ENCODE measurements around the gene G0S2.

G0S2 gene, protein sequence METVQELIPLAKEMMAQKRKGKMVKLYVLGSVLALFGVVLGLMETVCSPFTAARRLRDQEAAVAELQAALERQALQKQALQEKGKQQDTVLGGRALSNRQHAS

DNA sequence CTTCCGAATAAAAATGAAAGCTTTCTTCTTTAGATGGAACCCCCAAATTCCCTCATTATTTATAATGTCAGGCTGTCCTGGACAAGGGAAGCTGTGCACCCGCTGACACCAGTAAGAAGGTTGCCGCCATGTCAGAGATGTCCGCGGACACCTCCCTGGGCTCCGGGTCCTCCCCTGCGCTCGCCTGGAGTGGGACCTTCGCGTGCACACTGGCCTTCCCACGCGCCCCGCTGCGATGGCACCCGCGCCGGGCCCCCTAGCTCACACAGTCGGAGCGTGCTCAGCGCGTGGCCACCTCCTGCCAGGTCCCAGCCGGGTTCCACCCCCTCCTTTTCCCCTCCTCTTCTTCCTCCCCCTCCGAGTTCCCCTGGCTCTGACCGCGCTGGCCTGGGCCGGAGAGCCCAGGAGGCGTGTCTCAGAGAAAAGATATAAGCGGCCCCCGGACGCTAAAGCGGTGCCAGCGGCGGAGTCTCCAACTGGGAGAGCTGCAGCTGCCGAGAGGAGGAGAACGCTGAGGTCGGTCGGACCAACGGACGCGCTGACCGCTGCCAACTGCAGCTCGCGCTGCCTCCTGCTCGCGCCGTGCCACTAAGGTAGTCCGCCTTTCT lies at the start of gene G0S2:
TSS of gene G0S2 (plus strand) at position 456 of the 608 bp plus-strand sequence. CDS start 273 bp downstream, outside the sequence.
- H3K27ac ChIP-seq = peak within 1 kb of the TSS; percentile 98
- TF ChIP-seq, protein P1, sequence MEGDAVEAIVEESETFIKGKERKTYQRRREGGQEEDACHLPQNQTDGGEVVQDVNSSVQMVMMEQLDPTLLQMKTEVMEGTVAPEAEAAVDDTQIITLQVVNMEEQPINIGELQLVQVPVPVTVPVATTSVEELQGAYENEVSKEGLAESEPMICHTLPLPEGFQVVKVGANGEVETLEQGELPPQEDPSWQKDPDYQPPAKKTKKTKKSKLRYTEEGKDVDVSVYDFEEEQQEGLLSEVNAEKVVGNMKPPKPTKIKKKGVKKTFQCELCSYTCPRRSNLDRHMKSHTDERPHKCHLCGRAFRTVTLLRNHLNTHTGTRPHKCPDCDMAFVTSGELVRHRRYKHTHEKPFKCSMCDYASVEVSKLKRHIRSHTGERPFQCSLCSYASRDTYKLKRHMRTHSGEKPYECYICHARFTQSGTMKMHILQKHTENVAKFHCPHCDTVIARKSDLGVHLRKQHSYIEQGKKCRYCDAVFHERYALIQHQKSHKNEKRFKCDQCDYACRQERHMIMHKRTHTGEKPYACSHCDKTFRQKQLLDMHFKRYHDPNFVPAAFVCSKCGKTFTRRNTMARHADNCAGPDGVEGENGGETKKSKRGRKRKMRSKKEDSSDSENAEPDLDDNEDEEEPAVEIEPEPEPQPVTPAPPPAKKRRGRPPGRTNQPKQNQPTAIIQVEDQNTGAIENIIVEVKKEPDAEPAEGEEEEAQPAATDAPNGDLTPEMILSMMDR (IDR thresholded peaks at IDR 0.05) = peak; percentile 47
- H3K4me1 ChIP-seq (ENCODE audit: control insufficient read depth in 1 of 2, insufficient read depth in 1 of 2, low read depth in 1 of 2, low read length in 1 of 2) = peaks cover 62 to 70% of the 10 kb centered on the region in 2 experiments
- peaks cover 22% of the 10 kb centered on the region for H3K27me3 ChIP-seq
- H3K9me3 ChIP-seq = no peaks in the 10 kb centered on the region
- peak within 1 kb of the TSS; percentile 79 to 95 for H3K4me3 ChIP-seq (ENCODE audit: low read depth in 1 of 2, low read length in 1 of 2)
- H3K36me3 ChIP-seq = no peaks in the 10 kb centered on the region

DNA sequence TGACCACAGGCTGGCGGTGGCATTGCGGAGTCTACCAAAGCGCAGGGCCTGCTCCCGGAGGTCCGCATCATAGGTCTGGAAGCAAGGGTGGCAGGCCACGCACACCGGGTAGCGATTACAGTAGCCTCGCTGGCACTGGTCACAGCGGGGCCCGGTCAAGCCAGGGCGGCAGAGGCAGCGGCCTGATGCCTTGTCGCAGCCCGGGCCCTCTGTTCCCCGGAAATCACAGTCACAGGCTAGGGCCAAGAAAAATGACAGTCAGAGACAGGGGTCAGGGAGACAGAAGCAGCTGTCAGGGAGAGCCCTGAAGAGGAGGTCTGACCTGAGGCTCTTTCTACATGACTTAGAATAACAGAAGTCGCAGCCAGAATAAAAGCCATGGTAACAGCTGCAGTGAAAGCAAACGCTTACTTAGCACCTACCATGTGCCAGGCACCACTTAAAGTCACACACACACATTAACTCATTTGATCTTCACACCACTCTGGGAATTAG lies 49.4 kb upstream of the G0S2 start:
- Histone ChIP-seq H3K9me3 (no peaks in the 10 kb centered on the region), H3K4me1 (ENCODE audit: control insufficient read depth in 1 of 2, insufficient read depth in 1 of 2, low read depth in 1 of 2, low read length in 1 of 2) (peaks cover 20 to 34% of the 10 kb centered on the region in 2 experiments), H3K27me3 (peaks cover 17% of the 10 kb centered on the region), H3K27ac (peak overlapping the region; percentile 73), H3K4me3 (ENCODE audit: low read depth in 1 of 2, low read length in 1 of 2) (no peak overlapping the region), H3K36me3 (no peaks in the 10 kb centered on the region)
- TF ChIP-seq, protein P1 (IDR thresholded peaks at IDR 0.05) = no peak

DNA sequence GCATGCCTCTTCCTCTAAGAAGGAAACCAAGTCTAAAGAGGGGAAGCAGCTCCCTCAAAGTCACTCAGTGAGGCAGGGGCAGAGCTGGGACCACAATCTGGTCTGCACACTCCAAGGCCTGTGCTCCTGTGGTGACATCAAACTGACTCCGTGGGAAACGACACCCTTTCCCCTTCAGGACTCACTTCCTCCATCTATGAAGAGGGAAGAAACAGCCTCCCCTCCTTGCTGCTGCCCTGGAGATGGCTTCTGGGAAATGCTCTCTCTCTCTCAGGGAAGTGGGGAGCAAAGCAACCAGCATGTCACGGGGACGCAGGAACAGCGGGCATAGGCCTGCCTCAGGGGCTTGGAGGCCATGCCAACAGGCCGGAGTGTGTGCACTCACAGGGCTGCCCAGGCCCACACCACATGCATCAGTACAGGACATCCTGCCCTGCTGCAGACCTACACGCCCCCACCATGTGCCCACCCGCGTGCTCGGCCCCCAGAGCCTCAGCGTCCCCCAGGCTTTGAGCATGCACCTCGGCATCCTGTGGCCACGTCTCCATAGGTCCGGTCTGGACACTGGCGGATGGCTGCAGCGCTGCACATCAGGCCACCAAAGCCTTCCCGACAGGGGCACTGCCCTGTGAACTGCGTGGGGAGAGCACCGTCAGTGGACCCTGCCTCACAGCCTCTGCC lies 48.7 kb upstream of the G0S2 start:
- peaks cover 17% of the 10 kb centered on the region for H3K27me3 ChIP-seq
- peaks cover 20 to 33% of the 10 kb centered on the region in 2 experiments for H3K4me1 ChIP-seq (ENCODE audit: control insufficient read depth in 1 of 2, insufficient read depth in 1 of 2, low read depth in 1 of 2, low read length in 1 of 2)
- no peaks in the 10 kb centered on the region for H3K36me3 ChIP-seq
- H3K4me3 ChIP-seq (ENCODE audit: low read depth in 1 of 2, low read length in 1 of 2) = no peak overlapping the region
- no peaks in the 10 kb centered on the region for H3K9me3 ChIP-seq
- TF ChIP-seq, protein P1 (IDR thresholded peaks at IDR 0.05) = no peak
- H3K27ac ChIP-seq = peak overlapping the region; percentile 73

DNA sequence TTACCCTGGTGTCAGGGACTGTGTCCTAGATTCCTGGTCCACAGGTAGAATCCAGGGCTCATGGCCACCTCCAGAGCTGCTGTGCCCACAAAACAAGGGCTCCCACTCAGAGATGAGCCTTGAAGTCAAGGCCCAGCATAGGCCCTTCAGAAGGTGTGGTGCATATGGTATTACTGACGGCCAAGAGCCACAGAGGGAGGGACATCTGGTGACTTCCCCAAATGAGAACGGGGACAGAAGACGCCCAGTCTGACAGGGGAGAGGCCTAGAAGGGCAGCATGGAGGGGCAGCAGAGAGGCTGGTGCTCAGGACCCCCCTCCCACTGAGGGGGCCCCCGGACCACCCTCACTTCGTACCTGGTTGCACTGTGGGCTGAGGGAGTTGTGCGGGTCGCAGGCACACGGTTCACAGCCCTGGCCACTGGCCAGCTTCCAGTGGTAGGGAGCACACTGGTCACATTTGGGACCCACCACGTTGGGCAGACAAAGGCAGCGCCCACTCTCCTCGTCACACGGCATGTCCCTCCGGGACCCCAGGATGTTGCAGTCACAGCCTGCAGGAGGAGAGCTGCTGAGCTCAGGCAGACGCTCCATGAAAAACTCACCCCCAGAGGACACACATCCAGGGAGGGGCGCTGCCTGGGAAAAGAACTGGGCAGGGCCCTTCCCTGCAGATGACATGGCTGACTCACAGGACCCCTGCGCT lies 48.0 kb upstream of the G0S2 start:
- Histone ChIP-seq H3K36me3 (no peaks in the 10 kb centered on the region), H3K9me3 (no peaks in the 10 kb centered on the region), H3K4me1 (ENCODE audit: control insufficient read depth in 1 of 2, insufficient read depth in 1 of 2, low read depth in 1 of 2, low read length in 1 of 2) (peaks cover 20 to 33% of the 10 kb centered on the region in 2 experiments), H3K4me3 (ENCODE audit: low read depth in 1 of 2, low read length in 1 of 2) (peak overlapping the region in 1 of 2 experiments; percentile 2), H3K27me3 (peaks cover 17% of the 10 kb centered on the region), H3K27ac (peak overlapping the region; percentile 73)
- TF ChIP-seq, protein P1 (IDR thresholded peaks at IDR 0.05) = no peak

DNA sequence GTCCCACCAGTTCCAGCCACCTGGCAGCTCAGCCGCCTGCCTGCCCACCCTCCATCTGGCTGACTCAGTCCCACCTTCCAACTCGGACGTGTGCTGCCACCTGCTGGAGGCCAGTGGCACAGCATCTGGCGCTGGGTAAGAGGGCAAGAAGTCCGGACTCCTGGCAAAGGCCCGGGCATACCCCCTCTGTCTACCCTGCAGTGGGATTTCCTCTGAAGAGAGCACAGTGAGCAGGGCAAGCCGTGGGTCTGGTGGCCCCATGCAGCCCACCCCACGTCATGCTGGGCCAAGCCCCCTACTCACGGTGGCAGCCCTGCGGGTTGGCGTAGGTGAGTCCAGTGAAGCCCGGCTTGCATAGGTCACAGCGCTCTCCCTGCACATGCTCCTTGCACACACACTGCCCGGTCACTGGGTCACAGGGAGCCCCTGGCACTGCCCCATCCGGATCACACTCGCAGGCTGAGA lies 47.4 kb upstream of the G0S2 start:
- Histone ChIP-seq H3K27ac (peak overlapping the region; percentile 73), H3K4me3 (ENCODE audit: low read depth in 1 of 2, low read length in 1 of 2) (peak overlapping the region in 1 of 2 experiments; percentile 2), H3K36me3 (no peaks in the 10 kb centered on the region), H3K4me1 (ENCODE audit: control insufficient read depth in 1 of 2, insufficient read depth in 1 of 2, low read depth in 1 of 2, low read length in 1 of 2) (peaks cover 21 to 33% of the 10 kb centered on the region in 2 experiments), H3K27me3 (peaks cover 16% of the 10 kb centered on the region), H3K9me3 (no peaks in the 10 kb centered on the region)
- TF ChIP-seq, protein P1 (IDR thresholded peaks at IDR 0.05) = peak; percentile 97
